ENCODE measurements around the gene IFNAR1. TPM values are rescaled to one million over a fixed set of nuclear protein-coding genes. Genes with fewer than 3 reads are reported as not detected.

Gene IFNAR1
- total and polyA plus RNA-seq, 2 of the 8 experiments (the other 6 are each of a cell fraction or from before 2014, with no cell fraction given): 3.1 to 17.1 TPM

- no peak for TF ChIP-seq CHD7 (IDR thresholded peaks at IDR 0.05; ENCODE audit: insufficient replicate concordance, low read length)
- no peak for TF ChIP-seq CREB1 (IDR thresholded peaks at IDR 0.05)
- TF ChIP-seq BCL11A (IDR thresholded peaks at IDR 0.05; ENCODE audit: low read depth in 2 of 2, low read length in 2 of 2): no peak
- TF ChIP-seq SUZ12 (IDR thresholded peaks at IDR 0.05; ENCODE audit: low read length): no peak
- no peak for TF ChIP-seq NANOG (IDR thresholded peaks at IDR 0.05; ENCODE audit: insufficient read depth, low read depth, low read length, poor library complexity, severe bottlenecking)
- no peak for TF ChIP-seq SP1 (IDR thresholded peaks at IDR 0.05; ENCODE audit: low read depth, low read length)
- TF ChIP-seq SIRT6 (IDR thresholded peaks at IDR 0.05; ENCODE audit: low read length): no peak
- no peak for TF ChIP-seq MAFK (IDR thresholded peaks at IDR 0.05; ENCODE audit: low read depth, low read length)
- TF ChIP-seq USF2 (IDR thresholded peaks at IDR 0.05; ENCODE audit: low read length): no peak
- TF ChIP-seq POU5F1 (IDR thresholded peaks at IDR 0.05; ENCODE audit: low read depth, low read length): no peak
Measured at GRCh38 chr21:33403786-33404585, 79.2 kb downstream of the IFNAR1 start (continued).
